H1 (cell line): ENCODE measurements around the gene DGKD. TPM values are rescaled to one million over a fixed set of nuclear protein-coding genes. Genes with fewer than 3 reads are reported as not detected.

Experiments used
- CTCF ChIA-PET: fragments of 300-600 bp; sonication (Branson Sonifier 250); formaldehyde crosslinking; loops from one replicate; lab custom pipeline; 2021; ENCODE audit not compliant: partially characterized antibody; lab: Charles Lee
- POLR2A ChIA-PET: fragments of 300-600 bp; sonication (Branson Sonifier 250); formaldehyde crosslinking; loops from one replicate; lab custom pipeline; 2021; ENCODE audit warnings: inconsistent platforms; ENCODE audit not compliant: partially characterized antibody; lab: Charles Lee
- DNase-seq, 2 experiments: peaks; one replicate each; pipeline versions ENCODE4 v3.0.0 to v3.0.0-alpha.2; 2010 to 2022; ENCODE audit warnings: low spot score in 2 of 2, low read depth in 1 of 2, mixed read lengths in 1 of 2
- FAIRE-seq: peaks from 2 replicates; lab custom pipeline; 2011; peaks lifted over from hg19 to GRCh38; lab: Jason Lieb, UNC
- H2AFZ ChIP-seq: 2 replicates; pipeline ENCODE4 v1.8.1; 2012; ENCODE audit warnings: low read length, inconsistent platforms
- H2AK5ac ChIP-seq: 2 replicates; pipeline ENCODE4 v1.6.1; 2013; ENCODE audit warnings: low read depth, low read length
- H2BK120ac ChIP-seq: replicated peaks from 2 replicates; pipeline ENCODE3; 2013; ENCODE audit warnings: low read depth, low read length, inconsistent platforms
- H2BK12ac ChIP-seq: 2 replicates; pipeline ENCODE4 v1.6.1; 2013; ENCODE audit warnings: low read depth, low read length
- H2BK15ac ChIP-seq: 2 replicates; pipeline ENCODE4 v1.6.1; 2013; ENCODE audit warnings: low read length
- H2BK20ac ChIP-seq: 2 replicates; pipeline ENCODE4 v1.6.1; 2013; ENCODE audit warnings: low read length
- H2BK5ac ChIP-seq: 2 replicates; pipeline ENCODE4 v1.6.1; 2013; ENCODE audit warnings: low read depth, low read length
- H3K14ac ChIP-seq: 2 replicates; pipeline ENCODE4 v1.6.1; 2013; ENCODE audit warnings: inconsistent platforms; ENCODE audit not compliant: insufficient read length
- H3K18ac ChIP-seq: 2 replicates; pipeline ENCODE4 v1.6.1; 2013; ENCODE audit warnings: low read length; ENCODE audit errors: extremely low read depth
- H3K23ac ChIP-seq: 2 replicates; pipeline ENCODE4 v1.6.1; 2013; ENCODE audit warnings: inconsistent platforms; ENCODE audit not compliant: insufficient read length
- H3K23me2 ChIP-seq: 2 replicates; pipeline ENCODE4 v1.6.1; 2013; ENCODE audit warnings: low read depth, low read length
- H3K27ac ChIP-seq: 2 replicates; pipeline ENCODE4 v1.6.1; 2011; ENCODE audit warnings: low read depth, low read length, inconsistent platforms
- H3K27me3 ChIP-seq, 4 experiments: replicated peaks in 1 of 4; 1 replicate in 1 of 4; 2 replicates in 3 of 4; pipeline versions ENCODE4 v1.6.1 to v1.8.1; 2011 to 2013; ENCODE audit warnings: low read length in 3 of 4, mild to moderate bottlenecking in 3 of 4, inconsistent platforms in 2 of 4, mixed read lengths in 2 of 4, moderate library complexity in 1 of 4; ENCODE audit not compliant: control insufficient read depth in 3 of 4, insufficient read depth in 3 of 4; ENCODE audit errors: extremely low read depth in 1 of 4
- H3K36me3 ChIP-seq, 4 experiments: 2 replicates each; pipeline versions ENCODE4 v1.6.1 to v1.8.1; 2011 to 2013; ENCODE audit warnings: mild to moderate bottlenecking in 4 of 4, low read length in 3 of 4, moderate library complexity in 2 of 4, control low read depth in 1 of 4, inconsistent platforms in 1 of 4; ENCODE audit not compliant: insufficient read depth in 4 of 4, control insufficient read depth in 2 of 4
- H3K4ac ChIP-seq: replicated peaks from 2 replicates; pipeline ENCODE3; 2013; ENCODE audit warnings: low read length, low read depth, mixed read lengths, inconsistent platforms; ENCODE audit not compliant: insufficient read length
- H3K4me1 ChIP-seq, 4 experiments: replicated peaks in 1 of 4; 1 replicate in 1 of 4; 2 replicates in 3 of 4; pipeline versions ENCODE4 v1.6.1 to v1.8.1; 2011 to 2013; ENCODE audit warnings: low read length in 3 of 4, inconsistent platforms in 2 of 4, mixed read lengths in 1 of 4; ENCODE audit not compliant: insufficient read depth in 4 of 4, control insufficient read depth in 3 of 4
- H3K4me2 ChIP-seq, 2 experiments: 2 replicates each; pipeline versions ENCODE4 v1.6.1 to v1.8.1; 2011 to 2013; ENCODE audit warnings: low read depth in 2 of 2, low read length in 2 of 2, control low read depth in 1 of 2, inconsistent platforms in 1 of 2, mild to moderate bottlenecking in 1 of 2; ENCODE audit not compliant: insufficient read depth in 1 of 2
- H3K4me3 ChIP-seq, 4 experiments: fragments of 200-600, 300-600 bp in 1 of 4; sonication (generic), shearing (Covaris generic), sonication (Bioruptor Twin) in 1 of 4; 2 replicates each; pipeline versions ENCODE4 v1.5.1 to v1.8.1; 2011 to 2016; ENCODE audit warnings: low read length in 4 of 4, low read depth in 3 of 4, control low read depth in 2 of 4, inconsistent platforms in 2 of 4, mild to moderate bottlenecking in 2 of 4, mixed read lengths in 1 of 4, moderate library complexity in 1 of 4; ENCODE audit not compliant: insufficient read depth in 2 of 4; ENCODE audit errors: extremely low read depth in 1 of 4
- H3K56ac ChIP-seq: replicated peaks from 2 replicates; pipeline ENCODE3; 2013; ENCODE audit warnings: low read depth, mild to moderate bottlenecking, mixed read lengths, low read length, inconsistent platforms; ENCODE audit not compliant: insufficient read length
- H3K79me1 ChIP-seq: 2 replicates; pipeline ENCODE4 v1.6.1; 2013; ENCODE audit warnings: low read depth, low read length, control low read depth
- H3K79me2 ChIP-seq, 2 experiments: 2 replicates each; pipeline versions ENCODE4 v1.6.1 to v1.8.1; 2012 to 2013; ENCODE audit warnings: low read length in 2 of 2, mild to moderate bottlenecking in 2 of 2, inconsistent platforms in 1 of 2; ENCODE audit not compliant: insufficient read depth in 2 of 2, control insufficient read depth in 1 of 2
- H3K9ac ChIP-seq, 4 experiments: replicated peaks in 1 of 4; 1 replicate in 1 of 4; 2 replicates in 3 of 4; pipeline versions ENCODE4 v1.6.1 to v1.8.1; 2011 to 2013; ENCODE audit warnings: low read depth in 3 of 4, low read length in 3 of 4, control low read depth in 2 of 4, mild to moderate bottlenecking in 2 of 4, moderate library complexity in 2 of 4, inconsistent platforms in 1 of 4; ENCODE audit errors: extremely low read depth in 1 of 4
- H3K9me3 ChIP-seq, 2 experiments: 2 replicates each; pipeline versions ENCODE4 v1.6.1 to v1.8.1; 2012 to 2013; ENCODE audit warnings: mild to moderate bottlenecking in 2 of 2, moderate library complexity in 2 of 2, control low read depth in 1 of 2, inconsistent platforms in 1 of 2, low read depth in 1 of 2, low read length in 1 of 2, mixed read lengths in 1 of 2; ENCODE audit not compliant: insufficient read depth in 2 of 2
- H4K20me1 ChIP-seq, 2 experiments: replicated peaks in 1 of 2; 2 replicates each; pipeline versions ENCODE3 to v1.8.1; 2011 to 2013; ENCODE audit warnings: inconsistent platforms in 2 of 2, low read length in 2 of 2, mild to moderate bottlenecking in 1 of 2; ENCODE audit not compliant: insufficient read depth in 2 of 2, control insufficient read depth in 1 of 2
- H4K5ac ChIP-seq: 2 replicates; pipeline ENCODE4 v1.6.1; 2013; ENCODE audit warnings: low read length, low read depth, mixed read lengths, inconsistent platforms; ENCODE audit not compliant: insufficient read length
- H4K8ac ChIP-seq: 2 replicates; pipeline ENCODE4 v1.8.0; 2013; ENCODE audit warnings: mild to moderate bottlenecking, moderate library complexity, low read length, inconsistent platforms; ENCODE audit not compliant: insufficient read depth; ENCODE audit errors: extremely low read depth
- H4K91ac ChIP-seq: replicated peaks from 2 replicates; pipeline ENCODE3; 2013; ENCODE audit warnings: low read length, mixed read lengths, inconsistent platforms; ENCODE audit not compliant: insufficient read length
- whole genome bisulfite sequencing, 2 experiments: shearing (Covaris generic) in 1 of 2; methylation state at CpG; one replicate each; pipeline versions ENCODE4 v1.1.6 to v1.1.7; 2013 to 2015; ENCODE audit warnings: low lambda C conversion rate in 2 of 2, mixed read lengths in 2 of 2, inconsistent platforms in 1 of 2, low coverage in 1 of 2, missing lambda C conversion rate in 1 of 2; ENCODE audit not compliant: insufficient replicate concordance in 2 of 2, insufficient coverage in 1 of 2, insufficient read length in 1 of 2; ENCODE audit errors: extremely low coverage in 1 of 2, missing lambda C conversion rate in 1 of 2; 5-methylcytosine and 5-hydroxymethylcytosine counted together
- polyA plus RNA-seq, 7 experiments: library from polyadenylated mRNA; depleted of rRNA in 3 of 7; stranded (reverse) in 5 of 7; unstranded in 2 of 7; fragments of >200 nt in 5 of 7; fragments of 200-250 nt in 2 of 7; gene quantifications; 1 replicate in 5 of 7; 2 replicates in 1 of 7; 4 replicates in 1 of 7; pipeline versions ENCODE4 v1.2.1 to v1.2.3, GENCODE V29; 2011 to 2013; ENCODE audit warnings: missing spikeins in 2 of 7, mixed read lengths in 2 of 7
- total RNA-seq: library from RNA; stranded (reverse); fragmentation: NEBNext Ultra II Directional; extraction: Animal tissue kit (Norgen Biotek cat#: 25700); gene quantifications from 2 replicates; pipeline ENCODE4 v1.2.1, GENCODE V29; 2021

The DGKD gene
- total and polyA plus RNA-seq, 2 of the 8 experiments (the other 6 are each of a cell fraction or from before 2014, with no cell fraction given), result 7.7 to 30.9 TPM

DNA sequence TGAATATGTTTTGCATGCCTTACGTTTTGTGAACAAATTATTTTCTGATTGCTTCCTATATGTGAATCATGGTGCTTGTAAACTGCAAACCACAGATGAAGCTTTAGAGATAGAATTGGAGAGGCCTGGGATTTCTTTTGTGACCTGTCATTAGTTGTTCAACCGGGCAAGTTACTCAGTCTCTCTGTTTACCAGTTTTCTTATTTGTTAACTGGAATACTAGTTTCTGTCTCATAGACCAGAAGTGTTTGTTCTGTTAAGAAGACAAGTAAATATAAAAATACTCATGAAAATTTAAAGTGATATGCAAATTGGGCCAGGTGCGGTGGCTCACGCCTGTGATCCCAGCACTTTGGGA is 27.3 kb downstream of the DGKD start:
- H3K18ac ChIP-seq, result no peak overlapping the region
- no peak overlapping the region for H3K27ac ChIP-seq
- H2AK5ac ChIP-seq, result no peak overlapping the region
- no peaks in the 10 kb centered on the region for H3K9me3 ChIP-seq
- no peak overlapping the region for H2BK5ac ChIP-seq
- DNase-seq (no peak), FAIRE-seq (no peak)
- ChIA-PET CTCF (no interaction called here), POLR2A (no interaction called here)
- H3K56ac ChIP-seq, result no peak overlapping the region
- no peak overlapping the region for H3K4me2 ChIP-seq
- H4K20me1 ChIP-seq, result peaks cover 5 to 9% of the 10 kb centered on the region in 2 experiments
- H2AFZ ChIP-seq, result no peak overlapping the region
- no peaks in the 10 kb centered on the region for H3K27me3 ChIP-seq
- 0 out of 2 replicates have a peak, but pooled peaks cover 3% of the 10 kb centered on the region for H3K23me2 ChIP-seq
- H3K36me3 ChIP-seq, result no peaks in the 10 kb centered on the region
- H3K14ac ChIP-seq, result no peak overlapping the region
- H2BK12ac ChIP-seq, result no peak overlapping the region
- no peak overlapping the region for H3K23ac ChIP-seq
- H3K4ac ChIP-seq, result no peak overlapping the region
- 93% methylated on average over 4 of the region's 4 CpGs; no CpG with 5 or more reads in 1 of the 2 experiments for WGBS, 2 experiments
- no peak overlapping the region for H3K4me3 ChIP-seq
- no peak overlapping the region for H2BK120ac ChIP-seq
- H3K4me1 ChIP-seq, result peaks cover 2 to 6% (median 5%) of the 10 kb centered on the region in 4 experiments; a peak in 5 of 7 replicates
- no peak overlapping the region for H4K5ac ChIP-seq
- peaks cover 9% of the 10 kb centered on the region for H3K79me1 ChIP-seq
- H4K8ac ChIP-seq, result no peak overlapping the region
- no peak overlapping the region for H3K9ac ChIP-seq
- H4K91ac ChIP-seq, result no peak overlapping the region
- H2BK15ac ChIP-seq, result no peak overlapping the region
- H3K79me2 ChIP-seq, result peaks cover 0 to 14% of the 10 kb centered on the region in 2 experiments; a peak in 2 of 4 replicates
- H2BK20ac ChIP-seq, result no peak overlapping the region
